Neural progenitor cell (in vitro differentiated cells): Measurements from ENCODE around the gene UBE3D.

ENCODE experiments used
- EZH2 ChIP-seq: fragments of 200-600 bp; sonication (generic); IDR thresholded peaks from 2 replicates; pipeline ENCODE4 v1.6.1; 2017; ENCODE audit warnings: antibody characterized with exemption, mild to moderate bottlenecking, moderate library complexity
- TF ChIP-seq, protein P1 (sequence below): fragments of 200-600 bp; sonication (generic); IDR thresholded peaks from 2 replicates; pipeline ENCODE4 v1.5.1; 2017; ENCODE audit warnings: antibody characterized with exemption, mild to moderate bottlenecking

DNA sequence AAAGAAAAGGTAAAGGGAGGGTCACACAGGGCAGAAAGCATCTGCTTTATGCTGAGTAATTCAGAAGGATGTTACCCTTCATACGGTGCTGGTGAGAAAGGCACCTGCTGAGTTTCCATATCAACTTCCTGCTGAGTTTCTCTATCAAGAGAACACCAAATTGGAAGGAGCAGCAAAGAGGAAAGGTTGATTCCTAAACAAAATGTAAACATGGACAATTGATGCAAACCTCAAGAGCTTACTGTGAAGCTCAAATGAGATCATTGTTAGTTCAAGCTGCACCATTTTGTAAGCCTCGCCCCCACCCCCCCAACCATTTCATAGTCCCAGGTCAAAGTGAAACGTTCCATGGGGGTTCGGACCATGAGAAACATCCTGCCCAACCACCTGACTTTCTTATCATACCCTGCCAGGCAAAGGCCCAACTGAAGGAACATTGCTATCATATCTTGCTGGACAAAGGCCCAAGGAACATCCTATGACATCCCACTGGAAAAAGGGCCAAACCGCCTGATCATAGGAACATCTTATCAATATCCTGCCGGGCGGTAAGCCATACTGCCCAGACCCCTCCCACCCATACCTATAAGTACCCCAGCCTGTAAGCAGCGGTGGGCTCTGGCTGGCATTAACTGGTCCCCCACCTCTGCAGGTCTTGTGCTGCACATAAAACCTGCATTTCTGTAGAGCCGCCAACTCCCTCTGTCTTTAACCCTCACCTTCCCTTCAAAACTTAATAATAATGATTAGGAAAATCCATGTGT is 171.6 kb downstream of the UBE3D start:
- TF ChIP-seq, protein P1, sequence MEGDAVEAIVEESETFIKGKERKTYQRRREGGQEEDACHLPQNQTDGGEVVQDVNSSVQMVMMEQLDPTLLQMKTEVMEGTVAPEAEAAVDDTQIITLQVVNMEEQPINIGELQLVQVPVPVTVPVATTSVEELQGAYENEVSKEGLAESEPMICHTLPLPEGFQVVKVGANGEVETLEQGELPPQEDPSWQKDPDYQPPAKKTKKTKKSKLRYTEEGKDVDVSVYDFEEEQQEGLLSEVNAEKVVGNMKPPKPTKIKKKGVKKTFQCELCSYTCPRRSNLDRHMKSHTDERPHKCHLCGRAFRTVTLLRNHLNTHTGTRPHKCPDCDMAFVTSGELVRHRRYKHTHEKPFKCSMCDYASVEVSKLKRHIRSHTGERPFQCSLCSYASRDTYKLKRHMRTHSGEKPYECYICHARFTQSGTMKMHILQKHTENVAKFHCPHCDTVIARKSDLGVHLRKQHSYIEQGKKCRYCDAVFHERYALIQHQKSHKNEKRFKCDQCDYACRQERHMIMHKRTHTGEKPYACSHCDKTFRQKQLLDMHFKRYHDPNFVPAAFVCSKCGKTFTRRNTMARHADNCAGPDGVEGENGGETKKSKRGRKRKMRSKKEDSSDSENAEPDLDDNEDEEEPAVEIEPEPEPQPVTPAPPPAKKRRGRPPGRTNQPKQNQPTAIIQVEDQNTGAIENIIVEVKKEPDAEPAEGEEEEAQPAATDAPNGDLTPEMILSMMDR = no peak
- TF ChIP-seq EZH2 = no peak
